SK-N-MC (cell line): ENCODE data around the gene PYGL.

Source experiments
- DNase-seq: peaks from one replicate; pipeline ENCODE4 v3.0.0-alpha.2; 2011; ENCODE audit warnings: low read depth, low spot score
- H3K27ac ChIP-seq: fragments of 200-600 bp; sonication (generic); 2 replicates; pipeline ENCODE4 v1.5.1; 2016; ENCODE audit warnings: mixed run types
- H3K36me3 ChIP-seq: fragments of 200-600 bp; sonication (generic); 2 replicates; pipeline ENCODE4 v1.6.1; 2017; ENCODE audit warnings: antibody characterized with exemption, low read length, mixed read lengths; ENCODE audit not compliant: insufficient read depth
- H3K4me3 ChIP-seq: fragments of 200-600 bp; sonication (generic); 2 replicates; pipeline ENCODE4 v1.5.1; 2016
- H3K9ac ChIP-seq: fragments of 200-600 bp; sonication (generic); 2 replicates; pipeline ENCODE4 v1.8.0; 2017; ENCODE audit warnings: mixed run types, mixed read lengths; ENCODE audit not compliant: insufficient read length
- H3K9me3 ChIP-seq: fragments of 200-600 bp; sonication (generic); 2 replicates; pipeline ENCODE4 v1.6.1; 2017; ENCODE audit warnings: low read depth, mild to moderate bottlenecking, antibody characterized with exemption, low read length, moderate library complexity, mixed read lengths
- EZH2 ChIP-seq: fragments of 200-600 bp; sonication (generic); IDR thresholded peaks from one replicate; pipeline ENCODE4 v1.6.1; 2017; ENCODE audit warnings: antibody characterized with exemption
- FOXP2 ChIP-seq: optimal IDR thresholded peaks from 2 replicates; pipeline ENCODE3; 2011; ENCODE audit warnings: mild to moderate bottlenecking, moderate library complexity; ENCODE audit not compliant: insufficient read depth; ENCODE audit errors: extremely low read length, control extremely low read depth
- POLR2AphosphoS5 ChIP-seq: IDR thresholded peaks from 2 replicates; pipeline ENCODE4 v1.6.1; 2012; ENCODE audit warnings: mild to moderate bottlenecking, low read depth, low read length, borderline replicate concordance

Gene PYGL

DNA sequence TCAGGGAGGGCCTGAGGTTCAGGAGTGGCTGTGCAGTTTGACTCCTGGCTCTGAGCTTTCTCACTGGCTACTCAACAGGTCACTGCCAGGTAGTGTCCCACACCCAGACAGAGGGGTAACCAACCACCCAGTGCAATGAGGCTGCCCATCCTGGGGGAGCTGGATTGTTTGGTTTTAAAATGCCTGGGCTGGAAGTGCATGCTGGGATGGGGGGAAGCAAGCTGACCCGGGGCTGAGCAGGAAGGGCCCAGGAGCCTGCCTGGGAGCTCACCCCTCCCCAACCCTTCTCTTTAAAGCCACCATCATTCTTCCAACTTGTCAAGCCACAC lies 85.0 kb downstream of the PYGL start:
- Histone ChIP-seq H3K27ac (no peak overlapping the region), H3K9me3 (no peaks in the 10 kb centered on the region), H3K4me3 (no peak overlapping the region), H3K9ac (no peak overlapping the region), H3K36me3 (no peaks in the 10 kb centered on the region)
- DNase-seq: no peak
- TF ChIP-seq FOXP2 (no peak), EZH2 (no peak), POLR2AphosphoS5 (no peak)

GRCh38 chr14:50856660-50857059 lies 87.6 kb downstream of the PYGL start:
- Histone ChIP-seq H3K27ac (no peak overlapping the region), H3K9ac (no peak overlapping the region), H3K9me3 (no peaks in the 10 kb centered on the region), H3K4me3 (no peak overlapping the region), H3K36me3 (no peaks in the 10 kb centered on the region)
- TF ChIP-seq POLR2AphosphoS5: no peak
- TF ChIP-seq FOXP2: no peak
- TF ChIP-seq EZH2: no peak
- DNase-seq: no peak

DNA sequence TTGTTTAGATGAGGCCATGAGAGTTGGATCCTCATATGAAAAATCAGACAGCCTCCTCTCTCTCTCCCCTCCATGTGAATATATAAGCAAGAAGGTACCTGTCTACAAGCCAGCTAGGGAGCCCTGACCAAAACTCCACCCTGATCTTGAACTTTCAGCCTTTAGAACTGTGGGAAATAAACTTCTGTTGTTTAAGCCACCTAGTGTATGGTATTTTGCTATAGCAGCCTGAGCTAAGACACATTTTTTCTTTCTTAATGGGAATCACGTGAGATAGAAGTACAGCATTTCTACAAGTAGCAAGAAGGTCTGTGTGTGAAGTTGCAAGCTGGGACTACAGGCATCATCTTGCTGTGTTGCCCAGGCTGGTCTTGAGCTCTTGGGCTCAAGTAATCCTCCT lies 88.7 kb downstream of the PYGL start:
- H3K9ac ChIP-seq: no peak overlapping the region
- no peak for TF ChIP-seq FOXP2
- TF ChIP-seq EZH2: no peak
- no peak for TF ChIP-seq POLR2AphosphoS5
- no peak overlapping the region for H3K27ac ChIP-seq
- H3K4me3 ChIP-seq: no peak overlapping the region
- no peak for DNase-seq
- H3K9me3 ChIP-seq: no peaks in the 10 kb centered on the region
- H3K36me3 ChIP-seq: no peaks in the 10 kb centered on the region
